Right atrium auricular region (tissue), 2 donors: ENCODE measurements around the gene AFTPH. TPM values are rescaled to one million over a fixed set of nuclear protein-coding genes. Genes with fewer than 3 reads are reported as not detected.

ENCODE experiments used
- DNase-seq: peaks from one replicate; pipeline ENCODE4 v3.0.0-alpha.2; 2019; ENCODE audit warnings: low spot score
- H3K27ac ChIP-seq, 2 donors: fragments of 200-600 bp; sonication (generic); 1 replicate in 1 of 2; 2 replicates in 1 of 2; pipeline ENCODE4 v1.5.1; 2016 to 2019
- H3K27me3 ChIP-seq, 2 donors: fragments of 200-600 bp; sonication (generic); one replicate each; pipeline versions ENCODE4 v1.5.1 to v1.6.0; 2017 to 2019
- H3K36me3 ChIP-seq: fragments of 200-600 bp; sonication (generic); one replicate; pipeline ENCODE4 v1.5.1; 2016
- H3K4me1 ChIP-seq, 2 donors: fragments of 200-600 bp; sonication (generic); one replicate each; pipeline versions ENCODE4 v1.5.1 to v1.6.0; 2017 to 2019
- H3K4me3 ChIP-seq, 2 donors: fragments of 200-600 bp; sonication (generic); 1 replicate in 1 of 2; 2 replicates in 1 of 2; pipeline ENCODE4 v1.5.1; 2017 to 2019; ENCODE audit warnings: mild to moderate bottlenecking in 1 of 2, moderate library complexity in 1 of 2
- H3K9me3 ChIP-seq, 2 donors: fragments of 200-600 bp; sonication (generic); one replicate each; pipeline ENCODE4 v1.5.1; 2019
- CTCF ChIP-seq, 2 donors: fragments of 200-600 bp; sonication (generic); IDR thresholded peaks; one replicate each; pipeline ENCODE4 v1.5.1; 2019; ENCODE audit warnings: antibody characterized with exemption in 2 of 2
- total RNA-seq, 2 donors: library from RNA; depleted of rRNA; stranded (reverse); fragments of >200 nt; gene quantifications; one replicate each; pipeline ENCODE4 v1.1.0, GENCODE V29; 2016

AFTPH gene
- total RNA-seq, 2 donors from 2014 or later, result 14.5 to 17.4 TPM

DNA sequence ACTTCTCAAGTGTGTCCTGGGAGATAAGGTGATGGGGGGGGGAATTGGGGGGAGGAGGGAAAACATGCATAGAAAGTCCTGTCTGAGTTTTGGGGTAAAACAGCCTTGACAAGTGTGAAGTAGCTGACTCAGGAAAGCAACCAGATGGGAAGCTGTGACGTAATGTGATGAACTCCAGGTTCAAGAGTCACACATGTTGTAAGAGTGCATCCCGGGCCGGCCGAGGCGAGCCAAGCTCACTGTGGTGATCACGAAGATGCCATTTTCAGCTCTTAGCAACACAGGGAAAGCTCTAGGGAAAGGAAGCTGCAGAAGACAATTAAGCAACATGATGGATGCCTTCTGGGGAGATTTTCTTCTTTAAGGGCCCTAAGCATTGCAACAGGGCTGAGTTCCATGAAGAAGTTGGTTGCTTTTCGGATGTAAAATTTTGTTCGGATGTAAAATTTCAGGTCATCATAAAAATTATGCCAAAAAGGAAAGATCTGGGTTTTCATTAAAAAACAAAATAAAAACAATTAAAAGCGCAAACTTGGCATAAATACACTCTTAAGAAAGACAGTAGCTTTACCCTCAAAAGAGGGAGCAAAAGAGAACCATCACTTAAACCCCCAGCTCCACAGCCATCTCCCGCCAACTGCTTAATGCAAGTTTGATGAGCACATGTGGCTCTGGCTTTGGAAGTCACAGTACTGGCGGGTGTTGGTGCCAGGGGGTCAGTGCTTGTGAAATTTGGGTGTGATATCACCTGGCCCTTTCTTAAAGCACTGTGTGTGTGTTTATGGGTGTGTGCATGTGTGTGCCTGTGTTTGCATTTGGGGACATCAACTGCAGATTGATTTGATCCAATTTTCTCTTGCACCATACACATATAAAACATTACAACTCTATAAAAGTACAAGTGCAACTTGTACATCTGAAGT, 110.5 kb downstream of the AFTPH start:
- Histone ChIP-seq H3K4me1 (peaks cover 0 to 32% of the 10 kb centered on the region in 2 donors), H3K27me3 (no peaks in the 10 kb centered on the region), H3K36me3 (peaks cover 36% of the 10 kb centered on the region), H3K4me3 (no peak overlapping the region), H3K27ac (no peak overlapping the region), H3K9me3 (no peaks in the 10 kb centered on the region)
- DNase-seq, result peak; percentile 44
- TF ChIP-seq CTCF (IDR thresholded peaks at IDR 0.05), result no peak

- H3K4me1 ChIP-seq, result peaks cover 0 to 49% of the 10 kb centered on the region in 2 donors
Observed at GRCh38 chr2:64635976-64636911, 112.1 kb downstream of the AFTPH start.

DNA sequence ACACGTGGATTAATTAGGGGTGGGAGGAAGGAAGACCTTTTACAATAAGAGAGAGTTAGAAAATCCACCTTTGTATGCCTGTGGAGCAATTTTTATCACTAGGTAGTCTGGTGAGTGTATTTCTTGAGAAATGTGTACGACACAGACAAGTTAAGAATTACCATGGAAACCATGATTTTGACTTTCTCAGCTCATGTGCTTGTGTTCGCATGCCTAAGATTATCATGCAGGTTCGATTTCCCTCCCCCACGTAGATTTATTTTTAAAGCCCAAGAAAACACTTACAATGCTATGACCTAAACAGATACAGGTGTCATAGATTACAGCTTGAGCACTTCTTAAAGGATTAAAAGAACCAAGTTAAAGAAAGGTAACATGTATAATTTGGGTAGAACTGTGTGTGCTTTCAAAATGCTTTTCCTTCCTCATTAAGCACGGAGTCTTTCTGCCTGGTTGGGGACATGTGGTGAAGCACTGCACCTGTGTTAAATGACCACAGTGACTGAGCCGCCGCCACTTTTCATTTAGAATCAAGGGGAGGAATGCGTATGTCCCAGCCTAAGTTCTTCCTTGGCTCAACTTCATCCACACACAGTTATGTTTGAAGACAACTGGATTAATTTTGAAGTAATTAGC, 113.0 kb downstream of the AFTPH start:
- H3K27ac ChIP-seq, result no peak overlapping the region
- peaks cover 0 to 57% of the 10 kb centered on the region in 2 donors for H3K4me1 ChIP-seq

More at GRCh38 chr2:64635976-64636911, 112.1 kb downstream of the AFTPH start:
- Histone ChIP-seq H3K27ac (no peak overlapping the region), H3K9me3 (no peaks in the 10 kb centered on the region), H3K36me3 (peaks cover 36% of the 10 kb centered on the region), H3K27me3 (no peaks in the 10 kb centered on the region), H3K4me3 (no peak overlapping the region)
- TF ChIP-seq CTCF (IDR thresholded peaks at IDR 0.05), result no peak
- DNase-seq, result peak; percentile 42

DNA sequence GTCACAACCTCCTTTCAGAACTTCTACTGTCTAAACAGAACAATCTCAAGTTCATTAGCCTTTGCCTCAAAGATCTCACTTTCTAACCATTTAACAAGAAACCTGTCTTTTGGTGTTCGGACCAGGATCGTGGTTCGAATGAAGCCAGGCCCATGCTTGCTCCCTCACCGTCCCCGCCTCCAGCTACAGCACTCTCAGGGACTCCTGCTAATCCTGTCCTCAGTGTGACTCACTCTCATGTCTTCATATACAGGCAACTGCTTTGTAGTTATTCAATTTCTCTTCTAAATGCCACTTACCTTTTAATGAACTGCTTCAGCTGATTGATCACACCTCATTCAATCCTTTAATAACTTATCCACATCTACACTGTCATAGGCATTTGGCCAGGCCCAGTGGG, 113.8 kb downstream of the AFTPH start:
- H3K36me3 ChIP-seq, result peaks cover 36% of the 10 kb centered on the region
- no peak for TF ChIP-seq CTCF (IDR thresholded peaks at IDR 0.05)

More for the DNA sequence above, 113.0 kb downstream of the AFTPH start:
- no peaks in the 10 kb centered on the region for H3K9me3 ChIP-seq
- H3K4me3 ChIP-seq, result no peak overlapping the region
- no peak for DNase-seq
- H3K27me3 ChIP-seq, result no peaks in the 10 kb centered on the region
- peaks cover 36% of the 10 kb centered on the region for H3K36me3 ChIP-seq
- no peak for TF ChIP-seq CTCF (IDR thresholded peaks at IDR 0.05)

GRCh38 chr2:64638502-64639120, 114.5 kb downstream of the AFTPH start:
- H3K9me3 ChIP-seq, result no peaks in the 10 kb centered on the region
- peaks cover 31% of the 10 kb centered on the region for H3K36me3 ChIP-seq
- peaks cover 0 to 72% of the 10 kb centered on the region in 2 donors for H3K4me1 ChIP-seq
- no peaks in the 10 kb centered on the region for H3K27me3 ChIP-seq
- no peak overlapping the region for H3K27ac ChIP-seq
- no peak overlapping the region for H3K4me3 ChIP-seq
- no peak for TF ChIP-seq CTCF (IDR thresholded peaks at IDR 0.05)
- no peak for DNase-seq

More for the DNA sequence above, 113.8 kb downstream of the AFTPH start:
- H3K9me3 ChIP-seq, result no peaks in the 10 kb centered on the region
- no peak overlapping the region for H3K27ac ChIP-seq
- no peaks in the 10 kb centered on the region for H3K27me3 ChIP-seq
- no peak overlapping the region for H3K4me3 ChIP-seq
- DNase-seq, result no peak
- H3K4me1 ChIP-seq, result peaks cover 0 to 65% of the 10 kb centered on the region in 2 donors
